Suppressor macrophage (primary cell): ENCODE measurements around the gene CDC14C.
A peak's percentile ranks its signal among the peaks of the same experiment; 100 is the strongest.
"Not testable (repeated sequence)": the region's sequence is repeated elsewhere in the genome, so short reads cannot be mapped to it uniquely, and the experiment has no call there.

Experiments
- DNase-seq, 4 experiments: peaks; one replicate each; pipeline ENCODE4 v3.0.0-alpha.2; 2020 to 2022
- total RNA-seq, 17 experiments: gene quantifications; one replicate each; lab custom pipeline; 2026; ENCODE audit warnings: mixed read lengths in 6 of 17, inconsistent platforms in 3 of 17; lab: John Stamatoyannopoulos, UW

The CDC14C gene
- total RNA-seq = 0 to 1.1 (median 0) reads per million in 17 experiments

DNA sequence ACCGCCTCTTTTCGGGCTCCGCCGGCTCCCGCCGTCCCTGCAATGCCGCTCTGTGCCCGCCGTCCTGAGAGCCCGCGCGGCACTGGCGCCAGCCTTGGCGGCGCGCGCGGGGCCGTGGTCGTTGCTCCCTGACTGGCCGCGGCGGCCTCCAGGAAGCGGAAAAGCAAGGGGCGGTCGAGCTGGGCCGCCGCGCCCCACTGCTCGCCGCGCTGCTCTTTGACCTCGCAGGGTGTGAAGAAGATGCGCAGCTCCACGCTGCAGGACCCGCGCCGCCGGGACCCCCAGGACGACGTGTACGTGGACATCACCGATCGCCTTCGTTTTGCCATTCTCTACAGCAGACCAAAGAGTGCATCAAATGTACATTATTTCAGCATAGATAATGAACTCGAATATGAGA lies at the start of gene CDC14C:
Gene CDC14C (plus strand): TSS at position 115 of the 400 bp plus-strand sequence. CDS start 126 bp downstream, at position 241.
- no peak for DNase-seq

DNA sequence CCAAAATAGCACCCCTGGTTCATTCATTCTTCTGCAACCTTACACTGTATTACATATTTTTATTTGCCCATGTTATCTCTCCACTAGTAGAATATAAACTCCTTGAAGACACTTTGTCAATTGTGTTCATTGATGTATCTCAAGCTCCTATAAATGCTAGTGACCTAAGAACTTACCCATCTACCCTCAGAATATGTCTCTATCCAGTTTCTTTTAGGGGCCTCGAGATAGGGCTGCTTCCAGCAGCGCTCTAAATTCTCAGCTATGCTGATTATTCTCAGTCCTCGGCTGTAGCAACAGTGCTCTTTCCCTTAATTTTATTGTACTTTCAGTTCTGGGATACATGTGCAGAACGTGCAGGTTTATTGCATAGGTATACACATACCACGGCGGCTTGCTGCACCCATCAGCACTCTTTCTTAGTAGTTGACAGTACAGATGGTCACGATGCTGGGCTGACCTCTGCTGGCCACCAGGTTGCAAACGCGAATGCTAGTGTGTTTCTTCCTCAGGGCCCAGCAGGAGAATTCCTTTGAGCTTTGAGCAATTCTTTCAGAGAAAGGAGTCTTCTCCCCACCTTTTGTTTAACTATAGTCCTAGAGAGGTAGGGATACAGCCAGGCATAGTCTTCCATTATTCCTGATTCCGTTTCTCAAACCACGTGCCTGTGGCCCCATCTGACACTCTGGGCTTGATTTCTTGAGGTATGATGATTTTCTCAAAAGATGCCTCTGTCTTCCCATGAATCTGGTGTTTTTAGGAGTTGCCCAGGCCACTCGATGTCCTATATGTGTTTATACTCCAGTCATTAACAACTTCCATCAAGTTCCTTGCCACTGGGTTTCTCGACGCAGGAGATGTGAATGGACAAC lies 49.1 kb upstream of the CDC14C start:
- DNase-seq = peak; percentile 63 to 80 (median 68)

DNA sequence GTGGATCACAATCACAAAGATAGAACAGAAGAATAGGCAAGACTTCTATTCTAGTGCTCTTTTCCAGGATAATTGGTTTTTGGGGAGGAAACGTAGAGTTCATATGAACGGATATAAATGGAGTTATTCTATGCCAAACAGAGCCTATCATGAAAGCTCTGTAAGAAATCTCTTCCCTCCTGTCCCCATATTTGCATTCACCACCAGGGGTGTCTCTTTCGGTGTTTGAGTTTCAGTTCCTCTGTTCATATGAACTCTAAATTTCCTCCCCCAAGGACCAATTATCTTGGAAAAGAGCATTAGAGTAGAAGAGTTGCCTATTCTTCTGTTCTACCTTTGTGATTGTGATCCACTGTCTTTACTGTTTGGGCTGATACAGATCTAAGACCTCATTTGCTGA lies 48.3 kb upstream of the CDC14C start:
- DNase-seq = peak in 3 of 4 experiments; percentile 11 to 18 (median 16)

DNA sequence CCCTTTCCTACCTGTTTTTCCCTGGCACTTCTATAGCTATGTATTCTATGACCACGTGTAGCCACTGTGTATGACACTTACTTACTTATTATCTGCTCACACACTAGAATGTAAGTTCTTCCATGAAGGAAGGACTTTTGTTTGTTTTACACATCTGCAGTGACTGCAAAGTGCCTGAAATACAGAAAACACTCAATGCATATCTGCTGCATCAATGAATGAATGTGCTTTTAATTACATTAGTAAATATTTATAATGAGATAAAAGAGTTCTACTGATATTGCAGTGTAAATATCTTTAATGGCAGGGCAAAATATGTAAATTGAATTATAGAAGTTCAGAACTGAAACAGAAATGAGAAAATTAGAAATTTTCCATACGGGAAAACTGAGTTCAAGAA lies 43.5 kb upstream of the CDC14C start:
- DNase-seq = no peak

DNA sequence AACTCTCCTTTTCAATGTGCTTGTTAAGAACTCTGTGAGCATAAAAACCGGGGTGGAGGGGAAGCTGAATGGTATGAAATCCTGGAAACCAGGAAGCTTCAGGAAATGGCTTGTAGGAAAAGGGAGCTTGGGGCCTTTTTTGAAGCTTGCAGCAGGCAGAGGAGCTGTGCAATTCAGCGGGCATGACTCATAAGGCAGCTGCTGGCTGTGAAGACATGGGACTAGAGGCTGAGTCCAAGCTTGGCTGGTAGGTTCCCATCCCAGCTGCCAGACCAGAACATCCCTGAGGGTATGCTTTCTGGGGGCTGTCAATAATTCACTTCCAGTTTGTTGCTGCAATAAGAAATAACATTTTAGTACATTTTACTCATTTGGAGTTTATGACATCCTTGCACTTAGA lies 36.8 kb upstream of the CDC14C start:
- no peak for DNase-seq

DNA sequence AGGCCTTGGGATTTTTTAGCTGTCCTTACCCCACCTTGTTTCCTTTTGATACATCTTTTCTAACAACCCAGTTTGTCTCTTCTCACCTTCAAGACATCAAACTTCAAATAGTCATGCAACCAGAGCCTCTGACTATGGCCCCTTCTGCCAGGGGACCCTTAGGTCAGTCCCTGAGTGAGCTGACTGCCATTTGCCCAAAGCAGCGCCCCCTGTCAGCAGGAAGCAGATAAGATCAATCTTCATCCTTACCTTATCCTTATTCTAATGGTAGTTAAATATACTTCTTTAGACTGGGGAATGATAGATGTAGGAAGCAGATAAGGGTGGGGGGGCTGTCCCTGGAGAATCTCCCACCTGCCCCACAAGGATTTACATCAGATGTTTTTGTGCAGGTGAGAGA lies 29.8 kb upstream of the CDC14C start:
- DNase-seq = no peak

DNA sequence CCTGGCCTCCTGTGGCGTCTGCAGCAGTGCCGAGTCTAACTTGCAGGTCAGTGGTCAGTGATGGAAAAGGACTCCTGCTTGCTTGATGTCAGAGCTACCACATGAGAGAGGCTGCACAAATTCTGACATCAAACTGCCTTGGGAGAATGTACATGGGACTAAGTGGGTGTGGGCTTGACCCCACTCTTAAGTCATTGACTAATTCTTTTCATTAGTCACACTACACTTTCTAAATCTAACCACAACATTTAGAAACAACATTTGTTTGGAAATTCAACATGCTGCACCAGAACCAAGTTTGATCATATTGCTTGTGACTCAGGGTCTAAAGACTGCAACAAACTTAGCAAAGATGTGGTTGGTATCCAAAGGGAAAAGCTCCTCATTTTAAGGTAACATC lies 24.4 kb upstream of the CDC14C start:
- peak; percentile 8 to 59 (median 14) for DNase-seq

DNA sequence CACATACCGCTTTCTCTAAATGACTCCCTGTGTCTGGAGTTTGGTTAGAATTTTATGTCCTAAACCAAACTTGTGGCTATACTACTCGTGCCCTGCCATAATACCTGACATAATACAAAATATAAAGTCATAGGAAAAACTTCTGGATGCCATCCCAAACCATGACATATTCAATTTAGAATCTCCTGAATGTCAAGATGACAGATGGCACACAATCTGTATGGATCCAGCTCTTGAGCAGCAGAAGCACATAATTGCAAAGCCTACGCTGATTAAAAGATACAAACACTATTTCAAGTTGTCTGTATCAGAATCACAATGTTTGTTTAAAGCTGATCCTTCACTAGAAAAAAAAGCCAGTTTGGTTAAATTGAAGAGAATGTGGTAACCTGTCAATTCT lies 22.4 kb upstream of the CDC14C start:
- DNase-seq = no peak

DNA sequence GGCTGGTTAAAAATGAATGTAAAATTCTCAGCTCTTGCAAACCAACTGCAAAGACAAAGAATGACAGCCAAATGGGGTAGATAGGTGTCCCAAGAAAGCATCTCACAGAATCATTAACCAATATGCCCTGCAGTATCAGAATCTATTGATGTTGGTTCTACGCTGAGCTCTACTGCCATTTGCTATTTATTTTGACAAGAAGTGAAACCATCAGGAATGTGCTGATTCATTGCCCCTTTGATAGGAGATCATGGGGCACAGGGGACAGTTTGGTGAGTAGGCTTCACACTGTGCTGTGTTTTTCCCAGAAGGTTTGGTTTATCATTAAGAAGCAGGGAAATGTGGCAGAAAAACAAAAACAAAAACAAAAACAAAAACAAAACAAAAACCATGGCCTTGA lies 19.4 kb upstream of the CDC14C start:
- DNase-seq = no peak

DNA sequence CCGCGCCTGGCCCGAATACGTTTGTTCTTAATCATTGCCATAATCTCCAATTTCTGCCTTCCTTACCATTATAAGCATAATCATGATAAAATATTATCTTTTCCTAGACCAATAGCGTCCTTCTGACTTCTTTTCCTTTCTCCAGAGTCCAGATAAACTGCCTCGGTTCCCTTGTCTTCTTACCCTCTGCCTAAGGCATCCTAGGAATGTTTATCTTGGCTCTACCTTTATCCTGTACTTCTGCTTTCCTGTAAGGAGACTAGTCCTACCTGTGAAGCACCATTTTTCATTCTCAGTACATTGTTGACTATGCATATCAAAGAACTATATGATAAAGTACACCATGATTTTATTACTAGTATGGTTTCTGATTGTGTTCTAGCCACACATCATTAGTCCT lies 18.7 kb upstream of the CDC14C start:
- not testable (repeated sequence) for DNase-seq

DNA sequence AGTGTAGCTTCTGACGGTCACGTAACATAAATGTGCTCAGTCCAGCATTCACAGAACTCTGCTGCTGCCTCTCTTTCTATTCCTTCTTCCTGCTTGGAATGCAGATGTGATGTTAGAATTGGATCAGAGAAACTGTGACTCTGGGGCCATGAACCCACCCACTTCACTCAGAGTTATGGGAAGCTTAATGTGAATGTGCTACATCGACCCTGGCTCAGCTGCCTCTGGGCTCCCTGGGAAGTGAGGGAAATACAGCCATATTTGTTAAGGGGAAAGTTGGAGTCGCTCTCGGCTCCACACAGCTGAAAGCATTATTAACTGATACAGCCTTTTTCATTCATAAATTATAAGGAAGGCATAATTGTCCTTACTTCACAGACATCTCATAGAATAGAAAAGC lies 14.5 kb upstream of the CDC14C start:
- DNase-seq = not testable (repeated sequence)

DNA sequence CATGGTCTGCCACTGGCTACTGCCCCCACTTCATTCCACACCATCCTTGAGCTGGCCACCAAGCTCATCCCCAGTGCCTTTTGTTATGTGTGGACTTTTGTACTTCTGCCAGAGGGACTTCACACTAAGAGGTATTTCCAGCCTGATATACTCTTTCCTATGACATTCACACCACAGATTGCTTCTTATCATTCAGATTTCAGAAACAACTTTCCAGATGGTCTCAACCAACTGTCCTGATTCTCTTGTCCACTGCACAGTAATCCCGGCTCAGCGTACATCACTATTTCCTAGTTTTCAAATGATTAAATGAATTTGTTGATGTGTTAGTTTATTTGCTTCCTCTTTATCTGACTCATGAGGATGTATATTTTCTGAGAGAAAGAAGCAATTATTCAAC lies 7.1 kb downstream of the CDC14C start:
- no peak for DNase-seq

DNA sequence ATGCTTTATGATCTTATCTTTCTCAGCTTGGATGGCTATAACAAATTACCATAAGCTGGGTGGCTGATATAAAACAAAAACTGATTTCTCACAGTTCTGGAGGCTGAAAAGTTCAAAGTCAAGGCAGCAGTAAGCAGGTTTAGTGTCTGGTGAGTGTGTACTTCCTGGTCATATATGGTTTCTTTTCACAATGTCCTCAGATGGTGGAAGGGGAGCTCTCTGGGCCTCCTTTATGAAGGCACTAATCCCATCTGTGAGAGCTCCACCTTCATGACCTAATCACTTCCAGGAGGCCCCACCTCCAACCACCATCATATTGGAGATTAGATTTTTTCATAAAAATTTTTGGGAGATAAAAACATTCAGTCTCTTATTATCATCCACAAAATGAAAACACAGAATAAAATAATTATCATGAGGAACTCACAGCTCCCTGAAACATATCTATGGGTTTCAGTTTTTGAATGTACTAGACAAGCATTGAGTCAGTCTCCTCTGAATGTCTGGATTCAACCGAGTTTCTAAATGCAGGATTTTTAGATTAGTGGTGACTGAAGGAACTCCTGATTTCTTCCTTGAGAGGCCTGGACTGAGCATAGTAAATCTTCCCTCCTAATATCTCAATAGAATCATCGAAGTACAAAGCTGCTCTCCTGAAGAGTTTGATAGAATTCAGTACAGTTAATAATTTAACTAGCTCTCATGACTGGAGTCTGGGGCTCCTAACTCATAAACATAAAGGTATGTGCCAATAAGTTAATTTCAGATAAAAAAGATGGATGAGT lies 8.0 kb downstream of the CDC14C start:
- no peak for DNase-seq

DNA sequence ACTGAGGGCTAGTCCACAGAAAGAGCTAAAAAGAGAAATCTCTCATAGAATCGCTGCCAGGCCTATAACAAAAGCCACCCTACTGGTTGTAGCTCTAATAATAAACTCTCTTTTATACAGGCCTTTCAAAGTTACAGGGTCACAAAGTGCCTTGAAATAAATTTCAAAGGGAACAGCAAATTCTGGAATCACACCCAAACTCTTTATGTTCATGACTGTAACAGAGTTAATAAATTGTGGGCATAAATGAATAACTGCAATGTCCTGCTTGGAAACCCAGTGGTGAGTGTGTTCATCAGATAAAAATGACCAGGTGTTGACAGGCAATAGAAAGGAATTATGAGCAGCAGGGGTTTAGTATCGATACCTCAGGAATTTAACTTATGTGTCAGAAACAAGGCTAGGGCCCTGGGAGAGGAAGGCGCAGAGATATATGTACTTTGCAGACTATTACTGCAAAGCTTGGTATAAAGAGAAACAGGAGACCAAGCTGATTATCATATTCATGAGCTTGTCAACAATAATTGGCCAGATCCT lies 9.3 kb downstream of the CDC14C start:
- no peak for DNase-seq

DNA sequence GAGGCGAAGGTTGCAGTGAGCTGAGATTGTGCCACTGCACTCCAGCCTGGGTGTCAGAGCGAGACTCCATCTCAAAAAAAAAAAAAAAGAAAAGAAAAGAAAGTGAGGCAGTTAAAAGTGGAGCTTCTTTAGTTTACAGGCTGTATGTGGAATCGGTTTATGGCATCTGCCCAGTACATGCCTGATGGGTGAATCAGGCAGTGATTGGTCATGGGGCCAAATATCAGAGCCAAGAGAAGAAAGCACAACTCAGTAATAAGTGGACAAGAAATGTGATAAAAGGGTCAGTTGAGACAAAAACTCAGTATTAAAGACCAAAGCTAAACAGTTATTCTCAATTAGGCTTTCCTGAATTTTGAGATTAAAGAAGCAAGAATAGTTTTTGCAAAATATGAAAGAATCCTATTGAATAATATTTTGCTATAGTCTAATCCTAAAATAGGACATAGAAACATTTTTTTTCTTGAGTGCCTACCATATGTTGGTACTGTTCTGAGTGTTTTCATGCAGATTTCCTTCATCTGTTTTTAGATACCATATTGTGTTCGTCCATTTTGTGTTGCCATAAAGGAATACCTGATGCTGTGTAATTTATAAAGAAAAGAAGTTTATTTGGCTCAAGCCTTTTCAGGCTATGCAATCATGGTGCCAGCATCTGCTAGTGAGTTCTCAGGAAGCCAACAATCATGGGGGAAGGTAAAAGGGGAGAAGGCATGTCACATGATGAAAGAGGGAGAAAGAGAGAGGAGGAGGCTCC lies 14.4 kb downstream of the CDC14C start:
- DNase-seq = no peak

DNA sequence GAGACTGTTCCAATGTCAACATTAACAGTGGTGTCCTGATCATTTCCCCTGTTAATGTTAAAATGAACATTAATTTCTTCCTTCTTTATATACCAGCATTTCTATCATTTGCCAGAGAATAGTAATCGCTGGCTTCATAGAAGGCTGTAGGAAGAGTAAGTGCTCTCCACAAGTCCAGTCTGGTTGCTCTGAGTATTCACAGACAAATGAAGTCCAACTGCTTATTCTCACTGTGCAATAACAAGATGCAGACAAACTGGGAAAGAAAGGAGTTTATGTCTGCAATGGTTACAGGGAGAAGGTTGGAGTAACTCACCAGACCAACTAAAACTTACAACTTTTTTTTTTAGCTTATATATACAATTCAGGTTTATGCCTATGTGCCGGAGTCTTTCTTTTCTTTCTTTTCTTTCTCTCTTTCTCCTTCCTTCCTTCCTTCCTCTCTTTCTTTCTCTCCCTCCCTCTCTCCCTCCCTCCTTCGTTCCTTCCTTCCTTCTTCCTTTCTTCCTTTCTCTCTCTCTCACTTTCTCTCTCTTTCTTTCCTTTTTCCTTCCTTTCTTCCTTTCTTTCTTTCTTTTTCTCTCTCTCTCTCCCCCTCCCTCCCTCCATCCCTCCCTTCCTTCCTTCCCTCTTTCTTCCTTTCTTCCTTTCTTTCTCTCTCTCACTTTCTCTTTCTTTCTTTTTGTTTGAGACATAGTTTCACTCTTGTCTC lies 19.1 kb downstream of the CDC14C start:
- DNase-seq = no peak

DNA sequence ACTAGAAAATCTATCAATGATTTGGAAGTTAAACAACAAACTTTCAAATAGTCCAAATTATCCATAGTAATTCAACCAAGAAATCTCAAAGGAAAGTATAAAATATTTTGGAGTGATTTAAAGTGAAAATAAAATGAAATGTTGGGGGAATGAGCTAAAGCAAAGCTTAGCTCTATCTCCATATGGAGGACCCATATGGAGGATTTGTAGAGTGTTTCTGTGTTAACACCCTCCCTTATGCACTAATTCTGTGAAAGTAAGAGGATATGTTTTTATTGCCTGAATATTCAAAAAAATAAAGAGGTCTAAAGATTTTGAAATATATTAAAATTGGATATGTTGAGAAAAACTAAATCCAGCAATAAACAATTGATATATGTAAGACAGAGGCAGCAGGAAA lies 31.6 kb downstream of the CDC14C start:
- no peak for DNase-seq

DNA sequence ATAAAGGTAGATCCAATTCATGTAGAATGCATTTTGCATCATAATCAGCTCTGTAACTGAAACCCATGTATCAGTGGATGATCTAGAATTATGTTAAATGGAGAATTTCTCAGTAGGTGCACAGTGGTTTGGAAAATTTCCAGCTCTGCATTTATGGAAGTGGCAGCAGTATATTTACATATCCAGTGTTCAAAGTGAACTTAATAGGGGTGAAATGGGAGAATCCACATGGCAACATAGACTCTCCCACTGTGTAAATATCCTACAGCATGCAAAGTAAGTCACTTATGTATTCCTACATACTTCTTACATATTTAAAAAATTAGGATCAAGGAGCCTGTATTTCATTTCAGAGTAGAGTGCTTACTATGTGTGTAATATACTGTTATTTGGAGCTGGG lies 35.3 kb downstream of the CDC14C start:
- no peak for DNase-seq

DNA sequence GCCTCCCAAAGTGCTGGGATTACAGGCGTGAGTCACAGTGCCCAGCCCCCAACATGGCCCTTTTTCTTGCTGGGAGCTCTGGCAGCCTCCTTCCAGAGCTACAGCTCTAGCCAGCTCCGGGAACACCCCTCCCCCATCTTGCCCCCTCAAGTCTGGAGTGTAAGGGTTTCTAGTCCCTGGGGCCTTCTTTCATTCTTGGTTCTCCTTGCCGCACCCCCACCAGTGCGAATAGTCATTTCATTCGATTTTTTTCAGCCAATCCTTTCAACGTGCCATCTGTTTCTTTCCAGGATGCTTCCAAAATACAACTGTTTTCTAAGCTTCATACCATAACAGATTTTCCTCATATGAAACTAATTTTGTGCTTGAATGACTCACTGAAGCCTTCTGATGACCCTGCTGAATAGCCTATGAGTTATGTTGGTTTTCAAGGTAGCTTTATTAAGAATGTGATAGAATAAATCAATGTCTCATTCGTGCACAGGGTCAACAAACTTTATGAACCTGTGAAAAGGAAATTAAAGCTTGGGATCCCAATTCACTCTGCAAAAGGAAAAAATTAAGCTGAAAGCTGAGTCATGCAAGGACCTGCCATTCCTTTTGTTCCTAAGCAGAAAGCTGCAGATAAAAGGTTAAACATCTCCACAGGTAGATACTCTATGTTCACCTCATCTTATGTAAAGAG lies 38.6 kb downstream of the CDC14C start:
- DNase-seq = no peak

DNA sequence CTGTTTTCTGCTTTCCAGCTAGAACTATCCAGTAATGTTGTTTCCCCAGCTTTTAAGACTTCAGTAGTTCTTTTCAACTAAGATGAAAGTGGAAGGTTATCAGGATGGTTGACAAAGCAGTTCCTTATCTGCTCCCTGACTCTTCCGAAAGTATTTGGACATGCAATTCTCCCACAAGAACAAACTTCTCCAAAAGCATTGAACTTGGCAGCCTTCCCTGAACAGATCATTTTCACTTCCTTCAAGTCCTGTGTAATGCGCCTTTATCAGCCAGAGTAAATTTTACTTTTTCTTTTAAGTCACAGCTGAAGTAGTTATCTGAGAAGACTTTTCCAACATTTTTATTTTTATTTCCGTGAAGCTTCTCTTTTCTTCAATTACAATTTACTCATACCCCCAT lies 39.7 kb downstream of the CDC14C start:
- peak; percentile 73 to 89 (median 82) for DNase-seq

DNA sequence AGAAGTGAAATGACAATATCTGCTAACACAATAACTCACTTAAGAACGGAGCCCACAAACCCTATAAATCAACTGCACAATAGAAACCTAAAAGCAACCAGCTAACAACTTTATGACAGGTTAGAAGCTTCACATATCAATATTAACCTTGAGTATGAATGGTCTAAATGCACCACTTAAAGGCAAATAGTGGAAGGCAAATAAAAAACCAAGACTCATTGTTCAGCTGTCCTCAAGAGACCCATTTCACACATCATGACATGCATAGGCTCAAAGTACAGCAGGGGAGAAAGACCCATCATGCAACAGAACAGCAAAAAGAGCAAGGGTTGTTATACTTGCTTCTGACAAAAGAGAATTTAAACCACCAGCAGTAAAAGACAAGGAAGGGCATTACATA lies 46.8 kb downstream of the CDC14C start:
- no peak for DNase-seq
